Right kidney (tissue), 9 donors: ENCODE measurements around the gene SLC13A3.

Experiments
- DNase-seq: peaks from one replicate; pipeline ENCODE4 v3.0.0-alpha.2; 2016
- long read RNA-seq, 8 donors: transcript quantifications; one replicate each; lab custom pipeline, GENCODE V29; 2026

The SLC13A3 gene, protein sequence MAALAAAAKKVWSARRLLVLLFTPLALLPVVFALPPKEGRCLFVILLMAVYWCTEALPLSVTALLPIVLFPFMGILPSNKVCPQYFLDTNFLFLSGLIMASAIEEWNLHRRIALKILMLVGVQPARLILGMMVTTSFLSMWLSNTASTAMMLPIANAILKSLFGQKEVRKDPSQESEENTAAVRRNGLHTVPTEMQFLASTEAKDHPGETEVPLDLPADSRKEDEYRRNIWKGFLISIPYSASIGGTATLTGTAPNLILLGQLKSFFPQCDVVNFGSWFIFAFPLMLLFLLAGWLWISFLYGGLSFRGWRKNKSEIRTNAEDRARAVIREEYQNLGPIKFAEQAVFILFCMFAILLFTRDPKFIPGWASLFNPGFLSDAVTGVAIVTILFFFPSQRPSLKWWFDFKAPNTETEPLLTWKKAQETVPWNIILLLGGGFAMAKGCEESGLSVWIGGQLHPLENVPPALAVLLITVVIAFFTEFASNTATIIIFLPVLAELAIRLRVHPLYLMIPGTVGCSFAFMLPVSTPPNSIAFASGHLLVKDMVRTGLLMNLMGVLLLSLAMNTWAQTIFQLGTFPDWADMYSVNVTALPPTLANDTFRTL
- long read RNA-seq, donor 1, full-length matches to known transcripts: 2 of 7 reads
- long read RNA-seq, donor 1, partial matches to known transcripts: 5 of 7 reads
- long read RNA-seq, donor 1, other reads (novel, unspliced or antisense): 0 of 7 reads
- long read RNA-seq, donor 2, full-length matches to known transcripts: 4 of 4 reads
- long read RNA-seq, donor 2, partial matches to known transcripts: 0 of 4 reads
- long read RNA-seq, donor 2, other reads (novel, unspliced or antisense): 0 of 4 reads
- long read RNA-seq, donor 3: 0 reads
- long read RNA-seq, donor 4, full-length matches to known transcripts: 1 of 1 reads
- long read RNA-seq, donor 4, partial matches to known transcripts: 0 of 1 reads
- long read RNA-seq, donor 4, other reads (novel, unspliced or antisense): 0 of 1 reads
- long read RNA-seq, donor 5, full-length matches to known transcripts: 2 of 2 reads
- long read RNA-seq, donor 5, partial matches to known transcripts: 0 of 2 reads
- long read RNA-seq, donor 5, other reads (novel, unspliced or antisense): 0 of 2 reads
- long read RNA-seq, donor 6: 0 reads
- long read RNA-seq, donor 7, full-length matches to known transcripts: 2 of 2 reads
- long read RNA-seq, donor 7, partial matches to known transcripts: 0 of 2 reads
- long read RNA-seq, donor 7, other reads (novel, unspliced or antisense): 0 of 2 reads
- long read RNA-seq, donor 8, full-length matches to known transcripts: 2 of 2 reads
- long read RNA-seq, donor 8, partial matches to known transcripts: 0 of 2 reads
- long read RNA-seq, donor 8, other reads (novel, unspliced or antisense): 0 of 2 reads

DNA sequence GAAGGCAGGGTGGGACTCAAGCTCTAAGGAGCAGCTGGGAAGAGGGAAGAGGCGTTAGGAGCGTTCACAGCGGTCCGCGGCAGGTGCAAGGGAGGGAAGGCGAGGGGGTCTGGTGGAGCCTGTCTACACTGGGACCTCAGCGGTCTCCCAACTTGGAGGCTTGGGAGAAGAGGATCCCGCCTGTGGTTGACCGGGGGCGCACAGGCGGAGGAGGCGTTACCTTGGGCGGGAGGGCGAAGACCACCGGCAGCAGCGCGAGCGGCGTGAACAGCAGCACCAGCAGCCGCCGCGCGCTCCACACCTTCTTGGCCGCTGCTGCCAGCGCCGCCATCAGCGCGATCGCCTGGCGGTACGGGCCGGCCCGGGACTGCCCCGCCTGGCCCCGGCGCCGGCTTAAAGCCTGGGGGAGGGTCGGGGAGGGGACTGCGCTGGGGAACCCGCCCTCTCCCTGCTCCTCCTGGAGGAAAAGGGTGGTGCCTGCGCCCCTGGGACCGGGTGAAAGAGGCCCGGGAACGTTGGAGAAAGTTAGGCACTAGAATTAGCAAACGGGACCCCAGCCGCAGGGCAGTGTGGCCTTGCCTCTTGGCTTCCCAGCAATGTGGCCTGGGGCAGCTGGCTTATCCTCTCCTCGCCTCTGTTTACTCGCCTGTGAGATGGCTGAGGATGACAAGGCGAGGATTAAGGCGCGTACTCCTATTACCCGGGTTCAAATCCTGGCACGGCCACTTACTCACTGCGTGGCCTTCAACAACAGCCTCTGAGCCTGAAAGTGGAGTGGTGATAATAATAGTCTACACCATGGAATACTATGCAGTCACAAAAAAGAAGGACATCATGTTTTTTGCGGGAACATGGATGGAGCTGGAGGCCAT, at the start of gene SLC13A3:
TSS of gene SLC13A3 (minus strand) at position 369 of the 872 bp plus-strand sequence. CDS start at position 331, 38 bp downstream.
- peak; percentile 64 for DNase-seq

DNA sequence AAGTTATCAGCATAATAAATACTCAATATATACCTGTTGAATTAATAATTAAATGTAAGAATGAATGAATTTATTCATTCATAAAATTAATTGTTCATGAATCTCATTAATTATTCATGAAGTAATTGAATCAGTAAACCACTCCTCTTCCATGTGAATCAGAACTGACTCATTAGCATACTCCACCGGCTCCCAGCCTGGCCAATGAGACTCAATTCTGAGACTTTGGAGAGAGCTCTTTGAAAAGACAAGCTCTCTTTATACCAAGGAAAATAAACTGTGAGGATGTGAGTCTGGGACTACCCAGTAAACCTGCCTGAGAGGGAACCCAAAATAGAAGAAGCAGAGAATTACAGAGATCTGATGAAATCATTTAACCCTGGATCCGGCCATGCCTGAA, 49.8 kb upstream of the SLC13A3 start:
- no peak for DNase-seq

DNA sequence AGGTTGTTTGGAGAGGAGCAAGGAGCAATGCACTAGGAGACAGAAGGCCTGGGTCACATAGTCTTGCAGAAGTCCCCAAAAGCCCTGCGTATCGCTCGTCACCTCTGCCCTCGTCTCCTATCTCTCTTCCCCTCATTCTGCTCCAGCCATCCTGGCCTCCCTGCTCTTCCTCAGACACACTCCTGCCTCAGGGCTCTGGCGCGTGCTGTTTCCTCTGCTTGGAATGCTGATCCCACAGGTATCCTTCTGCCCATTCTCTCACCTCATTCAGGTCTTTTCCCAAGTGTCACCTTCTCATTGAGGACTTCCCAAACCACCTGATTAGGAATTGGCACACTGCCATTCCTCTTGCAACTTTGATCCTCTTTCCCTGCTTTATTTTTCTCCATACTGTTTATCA, 49.2 kb upstream of the SLC13A3 start:
- no peak for DNase-seq

DNA sequence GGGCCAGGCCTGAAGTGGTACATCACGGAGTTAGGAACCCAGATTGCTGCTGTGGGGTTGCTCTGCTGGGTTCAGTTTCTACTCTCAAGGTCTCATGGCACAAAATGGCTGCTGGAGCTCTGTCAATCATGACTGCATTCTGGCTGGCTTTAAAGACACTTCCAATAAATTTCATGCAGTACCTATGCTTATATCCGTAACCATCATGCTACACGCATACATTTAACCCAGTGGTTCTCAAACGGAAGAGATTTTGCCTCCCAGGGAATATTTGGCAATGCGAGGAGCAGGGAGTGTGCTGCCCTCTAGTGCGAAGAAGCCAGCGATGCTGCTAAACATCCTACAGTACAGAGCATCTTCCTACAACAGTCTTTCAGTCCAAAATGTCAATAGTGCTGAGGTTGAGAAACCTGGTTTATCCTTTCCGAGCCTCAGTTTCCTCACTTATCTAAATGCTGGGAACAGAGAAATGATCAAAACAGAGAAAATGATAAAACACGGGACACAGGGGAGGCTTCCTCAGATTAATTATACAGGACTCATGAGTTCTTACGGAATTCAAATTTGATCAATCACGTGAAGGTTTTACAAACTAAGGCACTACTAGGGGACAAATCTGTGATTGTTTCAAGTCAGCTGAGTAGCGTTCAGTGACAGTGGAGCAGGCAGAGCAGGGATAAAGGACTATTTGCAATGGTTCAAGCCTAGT, 48.5 kb upstream of the SLC13A3 start:
- no peak for DNase-seq

DNA sequence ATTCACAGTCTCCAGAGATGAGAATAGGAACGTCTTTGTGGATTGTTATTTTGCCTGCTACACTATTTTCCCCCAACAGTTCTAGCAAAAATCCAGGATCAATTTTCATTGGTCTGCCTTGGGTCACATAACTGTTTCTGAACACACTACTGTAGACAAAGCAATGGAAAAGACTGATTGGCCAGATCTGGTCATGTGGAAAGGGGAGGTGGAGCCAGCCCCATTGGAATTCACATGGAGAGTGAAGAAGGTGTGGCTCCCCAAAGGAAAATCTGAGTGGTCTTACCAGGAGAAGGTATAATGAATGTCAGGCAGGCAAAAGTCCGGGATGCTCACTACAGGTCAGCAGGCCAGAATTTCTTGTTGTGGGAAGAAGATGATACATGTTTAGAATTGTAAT, 47.5 kb upstream of the SLC13A3 start:
- no peak for DNase-seq

DNA sequence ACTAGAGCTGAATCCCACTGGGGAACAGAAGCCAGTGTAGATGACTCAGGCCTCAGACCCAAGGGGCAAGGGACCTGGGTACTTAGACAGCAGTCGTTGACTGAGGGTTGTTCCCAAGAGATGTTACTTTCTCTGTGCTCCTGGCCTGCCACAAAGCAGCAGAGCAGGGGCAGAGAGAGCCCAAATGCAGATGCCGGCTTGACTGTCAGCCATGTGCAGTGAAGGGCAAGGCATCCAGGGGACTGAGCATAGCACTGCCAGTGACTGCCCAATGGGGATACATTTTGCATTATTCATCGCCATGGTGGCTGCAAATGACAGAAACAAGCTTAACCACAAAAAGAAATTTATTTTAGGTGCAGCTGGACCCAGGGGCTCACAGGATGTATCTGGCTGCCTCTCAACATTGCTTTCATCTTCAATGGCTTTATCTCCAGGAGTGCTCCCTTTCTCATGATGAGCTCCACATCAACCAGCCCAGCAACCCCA, 45.6 kb upstream of the SLC13A3 start:
- no peak for DNase-seq

DNA sequence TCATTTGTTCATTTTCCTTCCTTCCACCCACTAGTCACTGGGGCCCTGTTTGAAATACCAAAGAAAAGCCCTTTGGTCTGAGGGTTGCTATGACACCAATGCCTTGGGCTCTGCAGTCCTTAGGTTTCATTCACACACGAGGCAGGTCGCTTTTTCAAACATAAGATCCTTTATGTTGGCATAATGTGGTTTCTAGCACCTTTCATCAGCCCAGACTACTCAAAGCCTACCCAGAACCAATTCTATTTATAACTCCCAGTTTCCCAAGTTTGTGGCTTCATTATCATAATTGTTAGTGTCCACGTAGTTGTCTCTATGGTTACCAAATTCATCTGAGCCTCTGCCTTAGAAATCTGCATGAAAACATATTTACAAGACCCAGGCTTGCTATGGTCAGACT, 44.6 kb upstream of the SLC13A3 start:
- no peak for DNase-seq

DNA sequence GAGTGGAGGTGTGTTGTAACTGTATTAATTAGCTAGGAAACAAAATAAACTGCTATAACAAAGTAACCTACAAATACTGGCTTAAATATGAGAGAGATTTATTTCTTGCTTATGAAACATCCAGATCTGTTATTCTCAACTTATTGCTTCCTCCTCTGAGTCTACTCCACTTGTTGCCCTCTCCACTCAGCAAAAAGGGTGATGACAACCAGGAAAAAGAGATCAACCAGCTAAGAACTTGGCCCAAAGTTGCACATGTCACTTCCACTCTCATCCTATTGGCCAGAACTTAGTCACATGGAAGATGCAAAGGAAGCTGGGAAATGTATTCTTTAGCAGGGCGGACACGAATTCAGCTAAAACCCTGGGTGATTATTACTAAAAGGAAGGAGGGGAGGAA, 43.2 kb upstream of the SLC13A3 start:
- DNase-seq: no peak

DNA sequence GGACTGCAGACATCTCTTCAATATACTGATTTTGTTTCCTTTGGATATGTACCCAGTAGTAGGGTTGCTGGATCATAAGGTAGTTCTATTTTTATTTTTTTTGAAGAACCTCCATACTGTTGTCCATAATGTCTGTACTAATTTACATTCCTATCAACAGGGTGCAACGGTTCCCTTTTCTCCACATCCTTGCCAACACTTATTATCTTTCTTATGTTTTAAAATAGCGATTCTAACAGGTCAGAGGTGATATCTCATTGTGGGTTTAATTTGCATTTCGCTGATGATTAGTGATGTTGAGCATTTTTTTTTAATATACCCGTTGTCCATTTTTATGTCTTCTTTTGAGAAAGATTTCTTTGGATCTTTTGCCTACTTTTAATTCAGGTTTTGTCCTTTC, 39.9 kb upstream of the SLC13A3 start:
- no peak for DNase-seq

DNA sequence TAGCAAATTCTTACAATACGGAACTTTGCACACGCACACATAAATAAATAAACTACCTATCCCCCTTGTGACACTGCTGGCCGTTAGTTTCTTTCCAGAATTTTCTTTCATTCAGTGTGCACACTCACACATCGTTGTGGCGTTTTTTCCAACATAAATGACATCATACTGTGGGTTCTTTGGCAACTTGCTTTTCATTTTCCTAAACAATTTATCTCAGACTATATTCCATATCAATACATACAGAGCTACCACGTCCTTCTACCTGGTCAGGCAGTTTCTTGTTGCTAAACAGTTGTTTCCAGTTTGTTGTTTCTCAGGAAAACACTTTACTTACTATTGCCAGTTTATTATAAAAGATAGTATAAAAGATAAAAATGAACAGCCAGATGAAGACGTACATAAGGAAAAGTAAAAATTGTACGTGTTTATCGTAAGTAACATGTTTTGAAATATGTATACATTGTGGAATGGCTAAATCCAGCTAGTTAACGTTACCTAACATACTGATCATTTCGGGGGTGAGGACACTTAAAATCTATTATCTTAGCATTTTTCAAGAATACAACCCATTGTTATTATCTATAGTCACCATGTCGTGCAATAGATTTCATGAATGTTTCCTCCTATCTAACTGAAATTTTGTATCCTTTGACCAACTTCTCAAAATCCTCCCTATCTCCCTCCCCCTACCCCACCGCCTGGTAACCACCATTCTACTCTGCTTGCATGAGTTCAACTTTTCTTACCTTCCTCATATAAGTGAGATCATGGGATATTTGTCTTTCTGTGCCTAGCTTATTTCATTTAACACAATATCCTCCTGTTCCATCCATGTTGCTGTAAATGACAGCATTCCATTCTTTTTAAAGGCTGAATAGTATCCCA, 39.2 kb upstream of the SLC13A3 start:
- DNase-seq: peak; percentile 18

DNA sequence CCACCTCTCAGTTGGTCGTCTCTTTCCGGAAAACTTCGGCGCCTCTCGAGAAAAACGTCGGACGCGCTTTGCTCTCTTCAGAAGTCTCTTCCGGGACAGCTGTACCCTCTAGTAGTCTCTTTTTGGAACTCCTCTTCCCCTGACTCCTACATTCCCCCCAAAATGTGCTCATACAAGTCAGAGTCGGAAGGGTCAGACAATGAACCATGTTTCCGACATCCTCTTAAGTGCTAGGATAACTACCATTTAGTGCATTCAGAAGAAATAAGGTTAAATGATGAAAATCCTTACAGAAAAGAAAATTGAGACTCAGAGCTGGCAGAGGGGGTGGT, 38.5 kb upstream of the SLC13A3 start:
- no peak for DNase-seq

DNA sequence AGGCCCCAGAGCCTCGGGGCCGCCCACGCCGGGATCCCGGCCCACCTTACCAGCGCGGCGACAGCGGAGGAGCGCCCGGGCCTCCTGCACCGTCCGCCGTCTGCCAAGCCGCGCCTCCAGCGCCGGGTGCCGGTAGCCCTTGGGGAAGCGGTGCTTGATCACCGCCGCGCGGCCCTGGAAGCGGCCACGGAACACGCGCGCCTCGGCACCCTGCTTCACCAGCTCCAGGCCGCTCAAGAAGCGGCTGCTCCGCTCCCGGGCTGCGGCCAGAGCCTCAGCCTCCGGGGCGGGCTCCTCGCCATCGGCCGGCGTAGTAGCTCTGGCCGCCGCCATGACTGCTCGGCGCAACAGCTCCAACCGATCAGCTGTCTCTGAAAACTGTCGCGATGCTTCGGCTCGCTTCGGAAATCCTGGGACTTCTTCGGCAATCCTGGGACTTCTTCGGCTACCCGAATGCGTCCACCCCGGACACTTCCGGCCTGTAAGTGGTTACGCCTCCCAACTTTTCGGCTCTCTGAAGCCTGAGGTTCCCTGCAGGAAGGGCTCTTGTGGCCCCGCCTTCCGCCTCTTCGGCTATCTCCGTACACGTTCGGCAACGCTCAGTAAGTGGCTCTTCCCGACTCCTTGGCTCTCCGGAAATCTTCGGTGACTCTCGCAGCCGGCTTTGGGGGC, 38.0 kb upstream of the SLC13A3 start, which contains the start of gene TP53RK:
TSS of gene TP53RK (minus strand) at position 363 of the 672 bp plus-strand sequence. CDS start at position 333, 30 bp downstream.
- peak; percentile 98 for DNase-seq

DNA sequence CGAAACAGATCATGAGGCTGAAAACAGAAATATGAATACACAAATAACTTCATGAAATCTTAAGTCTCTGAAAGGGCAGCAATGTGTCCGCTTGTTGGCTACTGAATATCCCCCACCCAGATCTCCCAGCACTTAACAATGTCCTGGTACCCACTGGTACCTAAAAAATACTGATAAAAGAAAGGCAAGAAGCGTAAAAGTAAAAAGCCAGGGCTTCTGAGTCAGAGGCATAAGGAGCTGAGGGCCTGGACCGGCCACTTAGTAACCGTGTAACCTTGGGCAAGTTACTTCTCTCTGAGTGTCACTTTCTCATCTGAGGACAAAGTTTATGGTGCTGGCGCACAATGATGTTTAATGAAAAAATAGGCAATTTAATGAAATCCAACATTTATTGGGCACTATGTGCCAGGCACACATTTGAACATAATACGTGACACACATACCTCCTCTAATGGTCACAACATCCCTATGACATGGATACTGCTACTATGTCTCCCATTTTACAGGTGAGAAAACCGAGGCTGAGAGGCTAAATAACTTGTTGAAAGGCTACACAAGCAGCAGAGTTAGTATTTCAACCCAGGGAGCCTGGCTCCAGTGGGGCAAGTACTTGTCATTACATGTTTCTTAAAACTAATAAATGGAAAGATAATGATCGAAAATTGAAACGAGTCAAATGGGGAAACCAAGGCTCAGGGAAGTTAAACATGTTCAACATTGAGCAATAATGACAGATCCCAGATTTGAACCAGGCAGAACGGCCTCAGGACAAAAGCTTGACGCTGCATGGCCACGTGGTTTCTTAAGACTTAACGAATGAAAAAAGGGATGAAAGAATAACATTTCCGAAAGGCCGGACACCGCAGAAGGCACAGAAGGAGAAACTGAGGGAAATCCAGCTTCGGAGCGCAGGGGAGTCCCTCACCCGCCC, 37.2 kb upstream of the SLC13A3 start:
- DNase-seq: peak; percentile 14

DNA sequence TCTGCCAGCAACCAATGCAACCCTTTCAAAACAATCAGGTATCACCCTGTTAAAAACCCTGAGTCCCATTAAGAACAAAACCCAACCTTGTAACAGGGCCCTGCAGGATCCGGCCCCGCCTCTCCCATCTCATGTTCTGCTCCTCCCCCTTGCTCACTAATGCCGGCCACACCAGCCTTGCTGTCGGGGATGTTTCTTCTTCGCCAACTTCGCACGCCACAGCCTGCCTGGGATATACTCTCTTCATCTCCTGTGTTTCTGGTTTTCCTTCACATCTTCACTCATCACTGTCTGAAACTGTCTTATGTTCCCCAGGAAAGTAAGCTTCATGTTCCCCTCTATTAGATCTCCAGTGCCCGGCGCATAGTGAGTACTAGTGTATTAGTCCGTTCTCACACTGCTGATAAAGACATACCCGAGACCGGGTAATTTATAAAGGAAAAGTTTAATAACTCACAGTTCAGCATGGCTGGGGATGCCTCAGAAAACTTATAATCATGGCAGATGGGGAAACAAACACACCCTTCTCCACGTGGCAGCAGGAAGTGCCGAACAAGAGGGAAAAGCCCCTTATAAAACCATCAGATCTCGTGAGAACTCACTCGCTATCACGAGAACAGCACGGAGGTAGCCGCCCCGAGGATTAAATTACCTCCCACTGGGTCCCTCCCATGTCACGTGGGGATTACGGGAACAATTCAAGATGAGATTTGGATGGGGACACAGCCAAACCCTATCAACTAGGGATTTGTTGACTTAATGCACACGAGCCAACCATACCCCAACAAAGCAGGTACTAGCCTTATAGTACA, 32.9 kb upstream of the SLC13A3 start:
- peak; percentile 69 for DNase-seq

DNA sequence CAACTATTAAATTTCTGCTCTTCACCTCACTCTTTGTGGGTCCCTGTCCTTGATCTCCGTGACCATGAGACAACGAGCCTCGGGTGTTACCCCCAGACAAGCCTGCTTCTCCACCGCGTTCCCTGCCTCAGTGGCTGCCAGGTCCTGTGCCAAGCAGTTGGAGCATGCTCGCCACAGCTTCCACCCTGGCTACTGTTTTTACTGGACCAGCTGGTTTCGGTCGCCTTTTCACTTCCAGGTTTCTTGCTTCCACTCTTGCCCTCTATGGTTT, 32.3 kb upstream of the SLC13A3 start:
- no peak for DNase-seq

DNA sequence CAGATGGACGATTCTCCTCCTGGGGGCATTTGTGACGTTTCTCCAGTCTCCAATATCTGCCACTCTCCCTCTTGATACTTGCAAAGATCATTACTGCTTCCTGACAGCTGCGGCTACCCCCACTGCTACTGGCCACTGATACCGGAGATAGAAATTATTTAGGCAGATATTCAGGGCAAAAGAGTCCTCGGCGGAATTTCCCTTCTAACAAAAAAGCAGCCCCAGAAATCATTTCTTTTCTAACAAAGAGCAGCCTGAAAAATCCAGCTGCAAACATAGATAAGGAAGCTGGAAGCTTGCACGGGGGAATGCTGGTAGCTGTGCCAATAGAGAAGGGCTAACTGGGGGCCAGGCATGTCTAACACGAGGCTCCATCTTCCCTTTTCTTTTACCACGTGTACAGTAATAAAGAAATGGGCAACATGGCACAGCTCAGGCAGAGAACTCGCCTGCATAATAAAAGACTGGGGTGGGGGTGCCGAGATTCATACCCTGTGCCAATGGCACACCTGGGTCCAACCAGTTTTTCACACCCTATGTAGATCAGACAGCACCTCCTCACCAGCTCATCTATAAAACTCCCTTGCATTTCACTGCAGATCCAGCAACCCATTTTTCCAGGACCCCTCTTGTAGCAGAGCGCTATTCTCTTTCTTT, 31.9 kb upstream of the SLC13A3 start:
- DNase-seq: no peak
